ENCODE measurements around the gene MED15.

Gene MED15

DNA sequence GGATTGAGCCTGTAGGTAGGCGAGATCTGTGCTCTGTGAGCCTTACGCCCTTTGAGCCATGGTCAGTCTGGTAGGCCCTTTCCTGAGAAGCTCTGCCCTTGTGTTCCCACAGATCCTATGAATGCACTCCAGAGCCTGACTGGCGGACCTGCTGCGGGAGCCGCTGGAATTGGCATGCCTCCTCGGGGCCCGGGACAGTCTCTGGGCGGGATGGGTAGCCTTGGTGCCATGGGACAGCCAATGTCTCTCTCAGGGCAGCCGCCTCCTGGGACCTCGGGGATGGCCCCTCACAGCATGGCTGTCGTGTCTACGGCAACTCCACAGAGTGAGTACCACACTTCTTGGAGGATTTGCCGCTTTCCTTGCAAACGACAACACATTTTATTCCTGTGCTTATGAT lies 47.4 kb downstream of the MED15 start:
- DNase-seq, result no peak

DNA sequence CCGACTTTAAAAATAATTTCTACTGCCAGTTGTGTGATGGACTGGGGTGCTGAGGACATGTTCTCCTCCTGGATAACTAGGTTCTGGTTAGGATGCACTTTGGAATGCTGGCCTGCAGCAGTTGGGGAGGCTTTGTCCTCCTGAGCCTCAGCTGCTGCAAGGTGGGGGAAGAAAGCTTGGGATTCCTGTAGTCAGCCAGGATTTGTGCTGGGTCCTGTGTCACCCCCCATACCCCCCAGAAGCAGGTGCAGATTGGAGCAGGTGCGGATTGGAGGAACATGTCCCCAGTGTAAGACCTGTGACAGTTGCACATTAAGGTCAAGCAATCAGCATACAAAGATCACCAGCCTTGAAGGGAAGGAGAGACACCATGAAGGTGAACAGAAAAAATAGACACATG lies 51.1 kb downstream of the MED15 start:
- no peak for DNase-seq

DNA sequence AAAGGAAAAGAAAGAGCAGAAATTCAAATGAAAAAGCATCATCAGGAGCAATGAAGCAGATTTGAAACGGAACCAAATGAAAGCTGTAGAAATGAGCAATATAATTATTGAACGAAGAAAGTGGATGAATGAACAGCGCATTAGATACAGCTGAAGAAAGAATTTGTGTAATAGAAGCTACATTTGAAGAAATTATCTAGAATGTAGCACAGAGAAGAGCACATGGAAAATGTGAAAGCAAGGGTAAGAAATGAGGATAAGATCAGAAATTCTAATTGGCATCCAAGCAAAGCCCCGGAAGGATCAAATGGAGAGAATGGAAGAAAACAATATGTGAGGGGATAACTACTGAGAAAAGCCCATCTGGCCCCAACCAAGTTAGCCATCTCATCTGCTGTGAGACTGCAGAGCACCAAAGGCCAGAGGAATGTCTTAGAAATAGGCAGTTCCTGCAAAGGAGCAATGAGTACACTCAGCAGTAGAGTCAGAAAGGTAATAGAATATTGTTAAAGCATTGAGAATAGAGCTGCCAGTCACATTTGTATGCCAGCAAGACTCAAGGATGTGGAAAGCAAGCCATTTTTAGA lies 51.9 kb downstream of the MED15 start:
- DNase-seq, result no peak

DNA sequence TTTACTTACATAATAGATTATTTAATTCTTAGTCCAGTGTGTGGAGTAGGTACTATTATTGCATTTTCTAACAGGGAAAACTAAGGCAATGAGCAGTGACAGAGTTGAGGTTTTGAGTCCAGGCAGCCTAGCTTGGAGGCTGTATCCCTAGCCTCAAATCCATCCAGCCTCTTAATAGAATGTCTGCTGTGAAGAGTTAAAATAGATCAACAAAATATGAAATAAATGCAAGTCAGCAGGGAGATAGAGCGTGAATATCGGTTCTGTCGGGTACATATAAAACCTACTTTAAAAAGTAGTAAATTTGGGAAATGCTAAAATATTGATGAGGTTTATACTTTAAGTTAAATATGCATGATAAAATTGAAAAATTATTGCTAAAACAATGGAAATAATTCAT lies 53.3 kb downstream of the MED15 start:
- DNase-seq, result no peak

DNA sequence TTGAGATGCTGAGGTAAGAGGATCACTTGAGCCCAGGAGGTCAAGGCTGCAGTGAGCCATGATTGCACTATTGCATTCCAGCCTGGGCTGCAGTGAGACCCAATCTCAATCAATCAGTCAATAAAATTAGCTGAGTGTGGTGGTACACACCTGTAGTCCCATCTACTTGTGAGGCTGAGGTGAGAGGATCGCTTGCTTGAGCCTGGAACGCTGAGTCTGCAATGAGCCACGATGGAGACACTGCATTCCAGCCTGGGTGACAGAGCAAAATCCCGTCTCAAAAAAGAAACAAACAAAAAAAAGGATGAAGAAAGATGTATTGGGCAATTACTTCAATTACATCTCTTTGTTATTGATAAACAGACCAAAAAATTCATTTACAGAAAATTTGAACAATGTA lies 54.5 kb downstream of the MED15 start:
- DNase-seq, result no peak

DNA sequence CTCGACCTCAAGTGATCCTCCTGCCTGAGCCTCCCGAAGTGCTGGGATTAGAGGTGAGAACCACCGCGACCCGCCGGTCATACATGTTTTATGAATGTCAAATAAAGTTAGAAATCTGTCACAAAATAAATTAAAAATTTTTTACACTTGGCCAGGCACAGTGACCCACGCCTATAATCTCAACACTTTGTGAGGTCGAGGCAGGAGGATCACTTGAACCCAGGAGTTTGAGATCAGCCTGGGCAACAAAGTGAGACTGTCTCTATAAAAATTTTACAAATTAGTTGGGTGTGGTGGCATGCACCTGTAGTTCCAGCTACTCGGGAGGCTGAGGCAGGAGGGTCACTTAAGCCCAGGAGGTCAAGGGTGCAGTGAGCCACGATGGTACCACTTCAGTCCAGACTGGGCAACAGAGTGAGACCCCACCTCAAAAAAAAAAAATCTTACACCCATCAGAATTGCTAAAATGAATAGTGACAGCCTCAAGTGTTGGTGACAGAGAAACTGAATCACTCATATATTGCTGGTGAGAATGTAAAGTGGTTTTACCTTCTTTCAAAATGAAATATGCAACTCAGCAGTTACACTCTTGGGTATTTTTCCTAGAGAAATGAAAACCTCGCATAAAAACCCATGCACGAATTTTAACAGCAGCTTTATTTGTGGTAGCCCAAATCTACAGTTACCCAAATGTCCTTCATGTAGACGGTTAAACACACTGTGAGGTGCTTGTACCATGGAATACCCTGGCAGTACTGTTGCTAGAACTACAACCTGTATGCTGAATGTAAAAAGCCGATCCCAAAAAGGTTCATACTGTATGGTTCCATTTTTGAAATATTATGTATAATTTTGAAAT lies 55.4 kb downstream of the MED15 start:
- no peak for DNase-seq

DNA sequence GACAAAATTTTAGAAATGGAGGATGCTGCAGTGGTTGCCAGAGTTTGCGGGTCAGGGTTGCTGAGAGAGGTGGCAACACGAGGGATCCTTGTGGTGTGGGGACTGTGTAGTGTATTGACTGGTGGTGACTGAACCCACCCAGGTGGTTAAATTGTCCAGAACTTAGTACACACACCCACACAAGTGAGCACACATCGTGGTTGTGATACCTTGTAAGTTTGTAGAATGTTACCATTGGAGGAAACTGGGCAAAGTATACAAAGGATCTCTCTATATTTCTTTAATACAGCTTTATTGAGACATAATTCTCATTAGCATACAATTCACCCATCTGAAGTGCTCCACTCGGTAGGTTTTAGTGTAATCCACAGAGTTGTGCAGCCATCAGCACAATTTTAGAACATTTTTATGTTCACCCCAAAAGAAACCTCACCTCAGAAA lies 56.1 kb downstream of the MED15 start:
- DNase-seq, result peak; percentile 58

DNA sequence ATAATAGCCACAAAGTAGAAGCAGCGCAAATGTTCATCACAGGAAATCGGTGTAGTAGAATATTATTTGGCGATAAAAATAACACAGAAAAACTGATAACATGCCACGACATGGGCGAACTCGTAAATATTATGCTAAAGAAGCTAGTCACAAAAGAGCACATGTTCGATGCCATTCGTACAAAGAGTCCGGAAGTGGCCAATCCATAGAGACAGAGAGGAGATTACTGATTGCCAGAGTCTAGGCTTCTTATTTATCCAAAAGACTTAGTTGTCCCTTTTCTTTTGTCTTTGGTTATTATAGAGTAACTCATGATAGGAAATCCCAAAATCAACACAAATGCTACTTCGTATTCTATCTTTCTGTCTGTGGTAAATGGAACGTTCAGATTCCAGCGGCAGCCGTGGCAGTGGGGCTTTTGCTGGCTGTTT lies 56.5 kb downstream of the MED15 start:
- DNase-seq, result no peak

DNA sequence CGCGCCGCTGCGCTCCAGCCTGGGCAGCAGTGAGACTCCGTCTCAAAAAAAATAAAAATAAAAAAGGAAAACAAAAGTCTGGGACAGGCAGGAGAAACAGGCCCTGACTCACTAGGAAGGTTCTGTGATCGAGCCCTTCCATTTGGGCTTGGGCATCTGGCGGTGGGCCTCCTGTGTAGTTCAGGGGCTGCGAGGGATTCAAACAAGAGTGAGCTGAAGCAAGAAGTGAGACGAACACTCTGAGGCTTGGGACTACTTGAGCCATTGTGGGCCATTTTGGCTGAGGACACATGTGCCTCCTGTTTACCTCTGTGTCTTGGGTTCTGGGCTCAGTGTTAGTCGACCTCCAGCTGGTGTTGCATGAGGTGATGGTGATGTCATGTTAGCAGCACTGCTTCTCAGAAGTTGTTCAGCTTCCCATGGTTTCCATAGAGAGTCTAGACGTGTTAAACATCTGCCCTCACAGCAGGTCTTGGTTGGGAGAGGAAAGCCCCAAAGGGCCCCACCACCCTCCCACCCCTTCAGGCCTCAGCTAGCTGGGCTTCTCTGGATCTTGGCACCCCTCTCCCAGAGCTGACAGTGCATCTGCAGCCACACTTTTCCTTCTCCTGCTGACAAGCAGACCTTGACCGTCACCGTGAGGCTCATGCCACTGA lies 57.8 kb downstream of the MED15 start:
- no peak for DNase-seq

DNA sequence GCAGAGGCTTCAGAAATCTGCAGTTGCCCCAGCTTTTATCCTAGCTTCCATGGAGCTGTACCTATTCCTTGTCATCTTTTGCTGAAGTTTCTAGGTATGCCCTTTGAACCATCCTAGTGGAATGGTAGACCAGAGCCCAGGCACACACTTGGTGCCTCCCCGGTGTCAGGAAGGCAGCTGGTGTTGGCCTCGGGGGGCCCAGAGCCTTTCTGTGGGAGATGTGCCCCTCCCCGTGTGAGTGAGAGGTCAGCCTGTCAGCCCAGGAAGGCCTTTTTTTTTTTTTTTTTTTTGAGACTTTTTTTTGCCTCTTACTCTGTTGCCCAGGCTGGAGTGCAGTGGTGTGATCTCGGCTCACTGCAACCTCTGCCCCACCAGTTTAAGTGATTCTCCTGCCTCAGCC lies 58.4 kb downstream of the MED15 start:
- DNase-seq, result no peak

DNA sequence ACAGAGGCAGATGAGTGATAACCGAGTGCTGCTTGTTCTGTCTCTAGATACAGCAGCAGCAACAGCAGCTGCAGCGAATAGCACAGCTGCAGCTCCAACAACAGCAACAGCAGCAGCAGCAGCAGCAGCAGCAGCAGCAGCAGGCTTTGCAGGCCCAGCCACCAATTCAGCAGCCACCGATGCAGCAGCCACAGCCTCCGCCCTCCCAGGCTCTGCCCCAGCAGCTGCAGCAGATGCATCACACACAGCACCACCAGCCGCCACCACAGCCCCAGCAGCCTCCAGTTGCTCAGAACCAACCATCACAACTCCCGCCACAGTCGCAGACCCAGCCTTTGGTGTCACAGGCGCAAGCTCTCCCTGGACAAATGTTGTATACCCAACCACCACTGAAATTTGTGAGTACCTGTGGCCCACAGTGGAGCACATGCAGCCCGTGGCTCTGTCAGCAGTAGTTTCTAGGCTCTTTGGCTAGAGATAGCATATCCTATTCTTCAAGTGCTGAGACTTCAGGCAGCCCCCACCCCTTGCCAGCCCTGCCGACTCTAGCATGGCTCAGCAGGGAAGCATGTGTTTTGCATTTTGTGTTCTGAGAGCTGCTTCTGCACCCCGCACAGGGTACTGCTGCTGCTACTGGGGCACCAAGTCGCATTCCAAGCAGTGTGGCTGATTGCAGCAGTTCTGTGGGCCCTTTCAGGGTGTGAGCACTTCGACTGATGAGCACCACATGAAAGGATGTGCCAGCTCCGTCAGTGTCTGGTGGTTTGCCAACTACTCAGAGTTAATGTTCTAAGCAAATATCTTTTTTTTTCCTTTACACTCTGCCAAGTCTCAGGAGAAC lies 59.2 kb downstream of the MED15 start:
- peak; percentile 60 for DNase-seq

DNA sequence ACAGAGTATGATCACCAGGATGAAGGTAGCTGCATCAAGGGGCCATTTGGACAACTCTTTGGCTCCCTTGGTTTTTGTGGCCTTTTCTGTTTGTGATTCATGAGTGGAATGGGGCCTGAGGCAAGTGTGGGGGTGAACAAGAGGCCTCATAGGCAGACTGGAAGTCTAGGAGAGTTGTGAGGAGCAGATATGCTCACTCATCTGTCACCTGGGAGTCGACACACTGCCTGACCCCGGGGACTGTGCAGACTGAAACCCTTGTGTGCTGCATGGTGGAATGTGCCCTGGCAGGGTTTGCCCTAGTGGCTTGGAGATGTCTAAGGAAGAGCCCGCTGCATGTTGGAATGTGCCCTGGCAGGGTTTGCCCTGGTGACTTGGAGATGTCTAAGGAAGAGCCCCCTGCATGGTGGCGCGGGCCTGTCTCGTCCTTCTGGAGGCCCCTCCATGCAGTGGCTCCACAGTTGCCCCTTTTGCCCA lies 60.0 kb downstream of the MED15 start:
- DNase-seq, result no peak

DNA sequence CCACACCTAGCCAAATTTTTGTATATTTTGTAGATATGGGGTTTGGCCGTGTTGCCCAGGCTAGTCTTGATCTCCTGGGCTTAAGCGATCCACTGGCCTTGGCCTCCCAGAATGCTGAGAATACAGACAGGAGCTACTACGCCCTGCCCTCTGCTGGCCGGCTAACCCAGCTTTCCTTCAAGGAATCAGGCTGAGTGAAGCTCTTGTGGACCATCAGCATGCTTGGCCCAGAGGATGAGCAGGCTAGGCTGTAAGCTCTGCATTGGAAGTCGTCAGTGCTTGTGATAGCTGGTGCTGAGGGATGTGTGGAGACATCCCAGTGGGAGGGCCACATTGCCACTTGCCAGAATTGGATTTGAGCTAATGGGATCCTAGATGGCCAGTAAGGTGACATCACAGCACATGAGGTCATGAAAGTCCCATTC lies 60.6 kb downstream of the MED15 start:
- no peak for DNase-seq

DNA sequence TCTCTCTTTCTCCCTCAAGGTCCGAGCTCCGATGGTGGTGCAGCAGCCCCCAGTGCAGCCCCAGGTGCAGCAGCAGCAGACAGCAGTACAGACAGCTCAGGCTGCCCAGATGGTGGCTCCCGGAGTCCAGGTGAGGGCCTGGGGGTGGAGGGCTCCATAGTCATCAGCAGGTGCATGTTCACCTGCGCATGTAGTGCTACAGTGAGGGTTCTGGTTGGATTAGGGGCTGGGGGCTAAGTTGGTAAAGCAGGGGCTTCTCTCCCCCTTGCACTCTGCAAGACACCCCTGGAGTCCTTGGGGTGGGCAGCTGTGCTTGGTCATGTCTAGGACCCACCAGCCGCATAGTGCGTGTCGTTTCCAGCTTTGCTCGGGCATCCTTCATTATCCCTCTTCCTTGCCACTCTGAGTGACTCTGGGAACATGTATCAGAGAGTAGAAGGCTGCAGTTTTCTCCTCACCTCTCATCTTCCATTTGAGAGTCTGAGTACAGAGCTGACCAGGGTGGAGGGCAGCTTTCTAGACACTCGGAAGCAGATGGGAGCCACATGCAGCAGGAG lies 61.2 kb downstream of the MED15 start:
- no peak for DNase-seq

DNA sequence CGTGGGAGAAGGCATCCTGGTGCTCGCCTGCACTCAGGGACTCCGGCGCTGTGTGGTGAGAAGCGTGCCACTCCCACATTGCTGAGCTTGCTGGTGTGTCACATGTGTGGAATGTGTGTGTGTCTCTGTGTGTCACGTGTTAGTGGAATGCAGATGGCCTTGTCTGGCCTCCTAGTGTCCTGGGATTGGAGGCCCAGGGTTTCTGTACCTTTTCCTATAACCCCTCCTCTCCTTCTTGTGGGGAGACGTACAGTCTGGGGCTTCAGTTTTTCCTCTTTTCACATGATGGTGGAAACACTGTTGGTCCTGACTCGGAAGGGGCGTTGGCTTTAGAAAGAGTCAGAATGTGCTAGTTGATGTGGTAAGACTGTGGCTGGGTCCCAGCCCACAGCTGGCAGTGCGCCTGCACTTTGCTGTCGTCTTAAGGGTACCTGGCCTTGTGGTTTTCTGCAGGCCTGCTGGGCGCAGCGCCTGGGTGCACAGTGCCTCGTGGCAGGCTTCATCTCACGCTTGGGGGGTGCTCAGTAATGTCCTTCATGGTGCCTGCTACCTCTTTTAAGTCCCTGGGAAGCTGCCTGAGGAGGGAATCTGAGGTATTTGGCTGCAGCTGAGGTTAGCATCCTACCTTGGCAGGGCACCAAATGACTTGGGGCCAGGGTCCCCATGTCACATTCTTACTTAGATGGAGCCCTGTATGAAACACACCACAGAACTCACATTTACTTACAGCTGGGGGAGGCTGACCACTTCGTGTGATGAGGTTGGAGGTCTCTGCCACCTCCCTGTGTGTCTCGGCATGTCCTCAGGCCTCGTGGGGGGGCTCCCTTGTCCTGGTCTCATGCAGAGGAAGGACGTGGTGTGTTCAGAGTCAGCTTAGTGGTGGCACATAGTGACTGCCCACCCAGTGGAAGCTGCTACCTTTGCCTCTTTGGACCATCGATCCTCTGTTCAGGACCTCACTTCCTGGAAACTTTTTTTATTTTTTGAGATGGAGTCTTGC lies 61.9 kb downstream of the MED15 start:
- peak; percentile 81 for DNase-seq

DNA sequence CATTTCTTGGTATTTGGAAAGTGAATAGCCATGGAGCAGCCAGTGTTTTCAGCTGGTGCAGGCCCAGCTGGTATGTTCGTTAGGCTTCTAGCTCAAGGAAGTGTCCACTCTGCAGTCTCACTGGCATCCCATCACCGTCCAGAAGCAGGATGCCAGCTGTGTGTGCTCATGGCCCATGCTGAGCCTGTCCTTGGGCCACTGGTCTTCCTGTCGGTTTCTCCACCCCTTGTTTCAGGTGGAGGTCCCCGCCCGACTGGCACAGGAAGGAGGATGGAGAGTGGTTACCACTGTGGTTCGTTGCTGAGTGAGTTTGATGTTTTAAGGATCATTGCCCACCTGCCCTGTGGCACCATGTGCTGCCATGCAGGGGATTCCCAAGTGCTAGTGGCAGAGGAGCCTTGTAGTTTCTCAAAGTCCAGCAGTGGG lies 63.7 kb downstream of the MED15 start:
- no peak for DNase-seq

DNA sequence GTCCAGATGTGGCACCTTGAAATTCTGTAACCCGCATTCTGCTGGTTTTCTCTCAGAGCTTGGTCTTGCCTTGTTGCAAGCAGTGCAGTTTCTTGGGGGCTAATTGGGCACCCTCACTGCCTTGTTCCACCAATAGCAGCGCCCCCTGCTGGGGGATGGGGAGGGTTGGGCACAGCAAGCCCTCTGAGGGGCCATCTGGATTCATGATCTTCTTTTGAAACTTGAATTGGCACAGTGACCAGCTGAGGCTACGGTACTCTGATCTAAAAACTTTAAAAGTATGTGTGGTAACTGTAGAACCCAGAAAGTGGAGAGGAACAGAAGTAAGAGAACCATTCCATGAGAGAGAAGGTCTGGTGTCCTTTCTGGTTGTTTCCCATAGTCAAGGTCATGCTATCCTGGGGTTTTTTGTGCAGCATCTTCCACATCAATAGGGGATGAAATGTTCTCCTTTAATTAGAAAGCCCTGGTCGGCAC lies 64.2 kb downstream of the MED15 start:
- DNase-seq, result peak; percentile 86

DNA sequence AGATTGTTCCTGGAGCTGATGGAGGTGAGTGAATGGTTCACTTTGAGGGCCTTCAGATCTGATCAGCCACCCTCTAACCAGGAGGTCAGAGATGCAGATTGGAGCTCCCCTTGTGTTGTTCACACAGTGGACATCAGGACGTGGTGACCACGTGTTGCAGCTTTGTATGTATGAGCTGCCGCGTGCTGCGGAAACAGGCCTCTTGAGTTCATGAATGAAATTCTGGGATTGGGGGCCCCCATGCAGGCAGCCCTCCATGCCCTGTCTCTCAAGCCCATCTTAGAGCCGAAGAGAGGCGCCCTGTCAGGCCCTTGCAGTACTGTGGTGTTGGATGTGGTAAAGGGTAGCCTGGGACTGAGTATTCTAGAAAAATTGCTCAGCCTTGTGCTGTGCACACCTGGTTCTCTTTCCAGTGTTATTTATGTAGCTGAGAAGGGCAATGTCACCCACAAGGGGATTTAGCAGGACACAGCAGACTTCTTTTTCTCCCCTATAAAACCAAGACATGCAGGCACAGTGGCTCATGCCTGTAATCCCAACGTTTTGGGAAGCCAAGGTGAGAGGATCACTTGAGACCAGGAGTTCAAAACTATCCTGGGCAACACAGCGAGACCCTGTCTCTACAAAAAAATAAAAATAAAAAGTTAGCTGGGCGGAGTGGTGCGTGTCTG lies 64.9 kb downstream of the MED15 start:
- DNase-seq, result no peak

DNA sequence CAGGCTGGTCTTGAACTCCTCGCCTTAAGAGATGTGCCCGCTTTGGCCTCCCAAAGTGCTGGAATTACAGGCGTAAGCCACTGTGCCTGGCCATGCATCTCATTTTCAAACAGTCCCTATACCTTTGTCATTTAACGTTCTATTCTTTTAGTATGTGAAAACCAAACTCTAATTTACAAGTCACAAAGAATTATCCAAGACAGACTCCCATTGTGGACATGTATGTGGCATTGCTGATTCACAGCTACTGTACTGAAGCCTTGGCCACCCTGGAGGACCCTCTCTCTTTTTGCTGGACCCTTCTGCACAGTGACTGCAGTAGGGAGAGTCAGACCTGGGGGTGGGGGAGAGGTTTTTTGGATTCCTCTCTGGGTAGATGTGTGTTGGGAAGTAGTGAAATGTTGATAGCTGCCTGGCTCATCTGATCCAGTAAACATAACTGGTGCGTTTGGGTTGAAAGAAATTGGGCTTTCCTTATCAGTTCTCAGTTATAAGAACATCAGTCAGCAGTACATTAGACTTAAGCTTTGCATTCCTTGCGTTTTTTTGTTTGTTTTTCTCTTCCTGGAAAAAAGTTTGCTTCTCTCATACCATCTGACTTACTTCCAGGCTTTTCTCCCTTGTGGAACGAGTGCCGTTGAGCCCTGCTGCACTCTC lies 65.9 kb downstream of the MED15 start:
- DNase-seq, result no peak

Measured in stimulated activated CD8-positive, alpha-beta memory T cell treated with anti-CD3 and anti-CD28 coated beads, Interleukin-4, amount 100 ng/mL, for 48 hours (primary cell).